GM21367 (cell line): ENCODE data around the gene TSC22D3.
A peak's percentile ranks its signal among the peaks of the same experiment; 100 is the strongest.

ENCODE experiments used
- ATAC-seq: cut with Tn5 transposase; IDR thresholded peaks from one replicate; pipeline ENCODE4 v1.9.1; 2021; ENCODE audit not compliant: unreplicated experiment

Gene TSC22D3

DNA sequence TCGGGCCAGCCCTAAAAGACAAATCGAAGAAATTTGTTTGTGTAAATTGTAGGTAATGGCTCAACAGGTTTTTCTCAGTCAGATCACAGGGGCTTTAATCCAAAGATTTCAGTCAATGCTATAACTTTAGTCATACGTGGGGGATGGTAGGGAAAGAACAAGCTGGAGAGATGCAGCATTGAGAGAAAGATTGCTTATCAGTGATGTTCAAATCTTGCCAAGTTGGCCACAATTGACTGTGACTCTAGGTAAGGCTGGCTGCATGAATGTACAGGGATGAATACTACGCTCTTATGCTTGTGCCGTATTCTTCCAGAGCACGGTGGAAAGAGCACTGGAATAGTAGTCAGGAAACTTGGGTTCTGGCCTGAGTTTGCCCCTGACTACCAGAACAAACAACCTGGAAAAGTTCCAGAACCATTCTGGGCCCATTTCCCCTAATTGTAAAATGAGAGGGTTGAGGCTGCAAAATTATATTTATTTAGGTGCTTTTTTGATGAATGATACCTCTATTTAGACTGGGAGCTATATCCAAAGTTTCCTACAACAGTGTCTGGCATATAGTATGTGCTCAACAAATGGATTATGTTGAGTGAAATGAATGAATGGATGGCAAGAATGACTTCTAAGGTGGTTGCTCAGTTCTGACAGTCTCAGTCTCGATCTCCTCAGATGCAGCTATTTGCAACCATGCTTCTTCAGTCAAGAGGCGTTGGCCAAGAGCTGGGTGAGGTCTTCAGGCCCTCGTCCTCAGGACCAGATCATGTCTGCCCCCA, 44.4 kb downstream of the TSC22D3 start:
- no peak for ATAC-seq

DNA sequence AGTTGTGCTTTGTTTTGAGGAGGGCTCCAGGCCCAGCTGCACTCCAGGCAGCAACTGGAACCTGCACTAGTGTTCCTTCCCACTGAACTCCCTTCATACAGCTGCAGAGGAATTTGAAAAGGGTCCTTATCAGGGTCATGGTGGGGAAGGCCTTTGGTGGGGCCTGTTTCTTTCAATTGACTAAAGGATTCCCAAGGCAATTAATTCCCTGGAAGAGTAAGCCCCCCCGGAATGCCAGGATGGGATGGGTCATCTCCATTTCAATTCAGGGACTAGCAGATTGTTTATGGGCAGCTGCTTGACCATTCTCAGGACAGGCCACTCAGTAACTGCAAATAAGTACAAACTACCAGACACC, 45.3 kb downstream of the TSC22D3 start:
- ATAC-seq, result no peak

DNA sequence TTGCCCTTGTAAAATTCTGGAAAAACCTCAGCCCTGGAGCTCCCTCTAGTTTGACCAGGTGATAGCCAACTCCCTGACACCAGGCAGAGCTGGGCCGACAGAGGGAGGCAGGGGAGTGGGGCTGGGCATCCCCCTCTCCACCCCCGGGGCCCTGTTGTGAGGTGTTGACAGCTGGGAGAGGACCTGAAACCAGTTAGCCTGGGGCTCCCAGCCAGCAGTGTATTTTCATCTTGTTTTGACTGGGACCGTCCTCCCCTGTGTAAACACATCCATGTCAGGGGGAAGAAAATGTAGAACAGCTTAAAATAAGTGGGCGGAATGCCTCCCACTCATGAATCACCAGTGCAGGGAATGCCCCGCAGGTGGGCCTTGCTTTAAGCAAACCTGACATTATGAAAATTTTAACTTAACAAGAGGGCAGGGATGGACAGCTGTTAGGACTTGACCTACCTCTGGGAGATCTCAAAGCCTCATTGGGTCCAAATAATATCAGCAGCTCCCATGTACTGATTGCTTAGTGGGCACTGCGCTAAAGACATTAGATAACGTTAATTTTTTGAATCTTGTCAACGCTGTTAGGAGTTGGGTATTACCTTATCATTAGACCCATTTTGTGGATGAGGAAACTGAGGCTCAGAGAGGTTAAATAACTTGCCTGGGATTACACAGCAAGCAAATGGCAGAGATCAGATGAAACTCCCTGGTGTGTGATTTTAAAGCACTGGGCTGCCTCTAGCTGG, 45.9 kb downstream of the TSC22D3 start:
- ATAC-seq, result peak; percentile 67

DNA sequence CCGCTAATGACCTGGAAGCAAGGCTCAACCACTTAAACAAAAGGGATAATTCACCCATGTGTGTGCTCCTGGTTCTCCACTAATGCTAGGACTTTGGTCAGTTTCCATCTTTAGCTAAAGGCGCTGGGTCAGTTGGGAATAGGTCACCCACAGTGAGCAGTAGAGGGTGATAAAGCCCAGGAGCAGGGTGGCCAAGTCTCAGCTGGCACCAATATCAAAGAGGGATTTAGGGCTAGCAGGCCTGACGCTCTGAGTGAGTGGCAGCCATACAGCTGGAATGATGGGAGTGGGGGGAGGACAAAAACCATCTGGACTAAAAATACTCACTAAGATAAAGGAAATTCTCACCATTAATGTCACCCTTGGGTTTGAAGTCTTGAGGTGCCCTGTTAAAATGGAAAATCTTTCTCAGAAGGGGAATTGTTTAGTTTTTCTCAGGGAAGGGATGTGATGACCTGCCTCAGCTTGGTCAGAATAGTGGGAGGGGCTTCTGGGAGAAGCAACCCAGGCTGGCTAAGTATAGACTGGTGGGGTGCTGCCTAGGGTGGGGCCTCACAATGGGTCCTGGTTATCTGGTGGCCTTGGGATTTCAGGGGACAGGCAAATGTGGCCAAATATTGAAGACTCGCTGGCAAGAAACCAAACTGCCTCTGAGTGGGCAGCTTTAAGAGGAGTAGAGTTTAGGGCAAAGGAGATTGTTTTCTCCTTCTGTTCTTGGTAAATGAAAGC, 47.1 kb downstream of the TSC22D3 start:
- ATAC-seq, result no peak

DNA sequence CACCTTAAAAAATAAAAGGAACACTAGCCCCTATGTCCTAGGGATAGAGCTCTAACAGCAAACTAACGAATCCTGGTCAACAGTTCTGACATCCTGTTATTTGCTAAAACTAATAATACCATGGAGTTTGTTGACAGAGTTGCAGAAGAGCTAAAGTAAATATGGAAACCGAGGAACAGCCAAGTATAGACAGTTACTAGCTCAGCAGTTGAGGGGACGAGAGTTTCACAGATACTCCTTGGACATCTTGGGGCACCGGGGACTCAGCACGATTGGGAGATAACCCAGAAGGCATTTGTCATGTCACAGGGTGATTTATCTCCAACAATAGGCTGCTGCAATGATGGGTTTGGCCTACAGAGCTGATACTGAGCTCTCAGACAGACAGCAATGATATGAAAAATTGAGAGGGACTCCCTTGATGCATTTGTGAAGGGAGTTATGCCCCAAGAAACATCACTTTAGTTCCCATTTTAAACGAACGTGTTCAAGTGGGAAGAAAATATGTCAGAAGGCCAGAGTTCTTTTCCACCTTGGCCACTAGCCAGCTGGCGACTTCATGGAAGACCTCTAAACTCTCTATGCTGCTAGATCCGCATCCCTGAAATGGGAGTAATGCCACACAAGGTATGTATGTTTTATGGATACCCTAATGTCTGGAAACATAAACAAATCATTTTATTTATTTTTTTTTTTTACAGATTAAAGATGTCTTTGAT, 48.6 kb downstream of the TSC22D3 start:
- no peak for ATAC-seq

DNA sequence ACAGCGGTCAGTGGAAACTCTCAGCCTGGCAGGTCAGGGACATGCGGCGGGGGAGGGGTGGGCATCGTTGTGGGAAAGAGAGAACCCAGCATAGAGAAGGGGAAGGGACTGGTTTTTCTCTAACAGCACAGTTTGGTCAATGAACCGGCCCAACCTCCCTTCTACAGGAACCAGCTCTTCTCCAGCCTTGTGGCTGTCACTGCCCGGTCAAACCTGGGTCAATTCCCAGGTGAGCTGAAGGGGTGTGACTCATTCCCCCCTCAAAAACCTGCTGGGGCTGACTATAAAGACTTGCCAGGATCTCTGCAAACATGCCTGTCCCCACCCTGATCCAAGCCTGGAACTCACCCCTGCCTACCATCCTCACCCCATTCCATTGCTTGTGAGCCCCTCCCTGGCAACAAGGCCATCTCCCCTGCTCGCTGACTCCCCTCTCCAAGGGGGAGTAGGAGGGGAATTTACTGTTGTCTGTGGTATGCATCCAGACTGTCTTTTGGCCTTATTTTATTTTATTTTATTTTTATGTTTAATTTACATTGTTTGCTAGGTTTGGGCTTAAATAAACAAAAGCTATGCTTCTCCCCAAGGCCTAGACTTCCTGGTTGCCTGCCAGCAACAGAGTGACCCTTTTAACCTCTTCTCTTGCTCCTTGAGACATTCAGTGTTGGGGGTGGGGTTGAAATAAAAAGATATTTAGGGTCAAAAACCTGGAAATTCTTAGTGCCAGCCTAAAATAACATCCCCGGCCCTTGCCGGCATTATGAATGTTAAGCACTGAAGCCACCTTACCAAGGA, 49.6 kb downstream of the TSC22D3 start:
- ATAC-seq, result no peak

DNA sequence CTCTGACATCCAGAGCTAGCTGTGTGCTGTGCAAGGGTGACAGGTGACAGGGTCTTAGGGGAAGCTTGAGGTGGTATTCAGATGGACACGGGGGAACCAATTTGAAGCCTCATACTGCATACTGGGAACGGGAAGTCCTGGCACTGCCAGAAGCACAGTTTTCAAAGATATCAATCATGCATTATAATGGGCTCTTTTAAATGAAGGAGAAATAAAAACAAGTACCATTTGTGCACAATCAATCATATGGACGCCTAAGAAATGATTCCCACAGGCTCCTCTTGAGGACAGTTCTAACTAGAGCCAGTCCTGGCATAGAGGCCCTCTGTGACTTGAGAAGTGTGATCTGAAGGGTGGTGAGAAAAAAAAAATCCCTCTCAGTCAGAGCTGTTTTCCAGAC, 50.9 kb downstream of the TSC22D3 start:
- no peak for ATAC-seq

DNA sequence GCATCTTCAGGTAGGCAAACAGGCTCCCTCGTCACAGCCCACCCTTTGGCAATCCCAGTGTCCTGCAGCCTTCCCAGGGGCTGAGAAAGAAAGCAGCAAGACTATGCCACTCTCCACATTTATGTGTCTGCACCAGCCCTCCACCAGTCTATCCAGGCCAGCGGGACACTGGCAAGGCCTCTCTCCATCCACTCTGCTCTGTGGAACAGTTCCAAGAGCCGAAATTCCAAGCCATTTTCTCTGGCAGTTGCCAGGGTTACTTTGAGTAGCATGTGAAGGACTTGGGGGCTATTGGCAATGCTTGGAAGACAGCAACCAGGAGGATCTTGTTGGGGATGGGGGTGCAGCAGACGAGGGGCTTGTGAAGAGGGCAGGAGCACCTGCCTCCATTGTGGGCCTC, 52.1 kb downstream of the TSC22D3 start:
- ATAC-seq, result no peak

DNA sequence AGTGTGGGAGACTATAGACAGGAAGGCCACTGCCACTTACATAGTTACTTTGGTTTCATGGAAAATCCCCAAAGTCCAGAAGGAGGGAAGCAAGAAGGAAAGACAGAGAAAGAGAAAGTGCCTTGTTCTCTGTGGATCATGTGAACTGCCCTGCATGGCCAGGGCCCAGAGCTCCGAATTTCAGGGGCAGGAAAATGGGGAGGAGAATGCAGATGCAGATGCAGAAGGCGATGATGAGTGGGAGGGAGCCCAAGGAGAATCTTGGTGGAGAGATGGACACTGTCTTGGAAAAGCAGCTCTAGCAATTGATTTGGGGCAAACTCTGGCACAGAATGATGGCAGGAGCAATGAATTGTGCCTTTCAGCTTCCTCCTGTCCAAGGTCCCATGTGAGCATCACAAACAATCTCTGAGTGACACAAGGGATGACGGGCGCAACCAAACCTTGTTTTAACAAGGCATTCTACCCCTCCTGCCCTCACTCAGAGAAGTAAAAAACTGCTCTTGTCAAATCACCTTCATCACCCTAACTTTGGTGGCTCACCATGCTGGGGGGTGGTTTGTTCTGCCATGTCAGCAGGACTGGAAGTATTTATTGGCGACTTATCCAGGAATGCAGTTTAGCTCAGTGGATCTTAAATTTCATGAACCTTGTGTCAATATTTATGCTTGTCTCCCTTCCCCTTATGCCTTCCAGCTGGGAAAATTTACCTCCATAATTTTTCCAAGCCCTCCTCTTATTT, 53.5 kb downstream of the TSC22D3 start:
- no peak for ATAC-seq

DNA sequence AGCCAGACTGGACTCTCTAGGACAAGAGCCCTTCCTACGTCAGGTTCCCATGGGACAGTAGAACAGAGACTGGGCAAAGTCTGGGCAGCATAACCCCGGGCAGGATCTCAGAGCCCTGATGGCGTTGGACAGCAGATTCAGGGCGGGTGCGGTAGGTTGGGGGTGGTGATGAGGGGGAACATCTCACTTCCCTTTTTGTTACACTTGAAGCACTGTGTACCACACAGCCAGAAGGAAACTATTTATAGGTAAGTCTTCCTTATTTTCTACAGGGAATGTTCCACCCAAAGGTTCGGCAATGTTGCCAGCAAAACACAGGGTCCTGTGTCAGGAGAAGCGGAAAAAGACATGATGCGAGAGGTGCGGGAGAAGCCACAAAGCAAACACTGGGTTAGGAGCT, 54.3 kb downstream of the TSC22D3 start:
- peak; percentile 47 for ATAC-seq

DNA sequence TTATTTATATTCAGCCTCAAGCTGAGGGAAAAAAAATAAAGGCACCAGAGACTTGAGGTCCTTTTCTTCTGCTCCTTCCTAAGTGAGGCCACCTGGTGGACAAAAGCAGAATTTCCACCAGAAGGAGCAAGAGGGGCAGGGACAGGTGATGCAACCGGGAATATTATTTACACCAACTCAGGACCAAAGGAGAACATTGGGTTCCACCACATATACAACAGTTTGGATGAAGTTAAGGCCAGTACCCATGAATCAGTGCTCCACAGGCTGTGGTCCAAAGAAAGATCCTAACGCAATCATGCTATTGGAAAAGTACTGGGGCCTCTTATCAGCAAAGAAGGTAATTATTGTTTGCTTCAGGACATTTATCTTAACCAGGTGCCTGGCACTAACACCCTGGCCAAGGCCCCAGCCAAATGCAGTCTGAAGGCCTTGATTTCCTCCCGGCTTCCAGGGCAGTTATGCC, 57.4 kb downstream of the TSC22D3 start:
- no peak for ATAC-seq

DNA sequence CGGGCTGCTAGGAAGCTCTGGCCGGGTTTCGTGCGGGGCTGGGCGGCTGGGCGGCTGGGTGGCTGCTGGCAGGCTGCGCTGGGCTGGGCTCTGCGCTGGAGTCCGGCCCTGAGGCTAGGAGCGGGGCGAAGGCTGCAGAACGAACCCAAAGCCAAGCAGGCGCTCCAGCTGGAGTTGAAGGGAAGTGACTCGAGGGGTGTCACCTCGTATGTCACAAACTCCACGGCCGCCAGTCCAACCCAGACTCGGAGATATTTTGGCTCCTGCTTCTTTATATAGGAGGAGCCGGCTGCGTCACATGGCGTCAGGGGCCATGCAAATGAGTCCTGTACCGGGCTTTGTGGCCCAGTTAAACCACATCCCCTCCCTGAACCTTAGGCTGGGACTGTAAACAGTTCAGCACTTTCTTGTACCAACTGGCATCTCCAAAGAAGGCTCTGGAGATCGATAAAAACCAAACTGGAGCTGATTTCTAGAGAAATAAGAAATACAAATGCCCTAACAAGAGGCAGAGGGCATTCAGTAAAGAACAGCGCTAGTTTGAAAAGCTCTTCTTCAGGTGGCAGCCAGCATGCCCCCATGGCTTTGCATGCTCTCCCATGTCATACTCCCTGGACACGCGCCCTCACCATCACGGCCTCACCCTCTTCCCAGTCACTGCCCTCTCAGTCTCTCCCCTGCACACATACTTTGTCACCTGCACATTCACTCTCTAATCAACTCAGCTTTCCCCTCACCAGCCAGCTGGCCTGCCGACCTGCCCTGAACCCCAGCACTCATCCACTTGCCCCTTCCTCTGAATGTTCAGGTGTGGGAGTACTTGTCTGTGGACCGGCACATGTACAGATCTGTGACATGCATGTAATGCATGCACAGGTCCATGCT, 58.5 kb downstream of the TSC22D3 start:
- peak; percentile 90 for ATAC-seq

DNA sequence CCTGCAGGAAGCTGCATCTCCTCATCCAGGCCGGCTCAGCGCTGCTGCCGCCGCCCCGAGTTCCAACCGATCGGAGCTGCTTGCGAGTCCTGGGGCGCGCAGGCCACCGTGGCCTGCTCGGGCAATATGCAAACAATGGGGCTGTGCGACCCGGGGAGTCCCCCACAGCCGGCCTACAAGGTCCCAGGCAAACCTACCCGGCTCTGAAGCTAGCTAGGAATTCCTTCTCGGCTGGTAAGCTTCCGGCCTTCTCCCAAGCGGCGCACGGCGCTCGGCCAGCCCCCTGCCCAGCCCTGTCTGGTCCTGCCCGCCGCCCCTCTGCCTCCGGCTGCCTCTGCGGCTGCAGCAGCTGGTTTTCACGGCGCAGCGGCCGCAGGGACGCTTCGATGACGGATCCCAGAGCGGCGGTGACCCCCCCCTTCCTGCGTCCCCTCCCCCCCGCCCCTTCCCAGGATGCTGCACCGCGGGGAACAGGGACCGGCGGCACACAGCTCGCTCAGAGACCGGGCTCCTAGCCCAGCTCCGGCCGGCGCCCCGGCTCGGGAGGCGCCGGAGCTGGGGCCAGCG, 59.4 kb downstream of the TSC22D3 start:
- ATAC-seq, result no peak

DNA sequence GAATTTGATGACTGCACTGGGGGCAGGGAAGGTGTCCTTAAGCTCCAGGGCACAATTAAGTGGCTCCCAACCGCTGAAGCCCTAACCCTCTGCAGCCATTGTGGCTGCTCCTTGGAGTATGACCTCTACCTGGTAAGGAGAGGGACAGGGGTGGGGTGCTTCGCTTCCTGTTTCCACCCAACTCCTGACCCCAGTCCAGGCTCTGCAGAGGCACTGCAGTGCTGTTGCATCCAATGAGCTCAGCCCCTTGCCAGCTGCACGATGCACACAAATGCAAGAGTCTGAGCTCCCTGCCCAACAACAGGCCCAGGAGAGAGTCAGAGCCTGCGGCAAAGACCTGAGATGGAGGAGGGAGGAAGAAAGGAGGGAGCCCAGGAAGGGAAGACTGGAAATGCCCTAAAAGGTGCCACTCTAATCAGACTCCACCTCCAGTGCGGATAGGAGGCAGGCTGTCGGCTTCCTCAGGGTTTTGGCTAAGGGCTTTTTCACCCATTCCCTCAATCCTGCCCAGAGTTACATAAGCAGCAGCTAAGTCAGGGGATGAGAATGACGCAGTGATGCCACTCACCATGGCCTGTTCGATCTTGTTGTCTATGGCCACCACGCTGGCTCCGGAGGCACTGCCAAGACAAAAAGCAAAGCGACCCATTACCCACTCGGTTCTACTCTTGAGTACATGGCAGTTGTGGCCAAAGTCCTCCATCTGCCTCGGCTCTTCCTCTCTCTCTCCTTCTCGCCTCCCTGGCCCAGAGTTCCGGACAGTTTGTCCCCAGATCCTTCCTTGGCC, 60.1 kb downstream of the TSC22D3 start:
- no peak for ATAC-seq

DNA sequence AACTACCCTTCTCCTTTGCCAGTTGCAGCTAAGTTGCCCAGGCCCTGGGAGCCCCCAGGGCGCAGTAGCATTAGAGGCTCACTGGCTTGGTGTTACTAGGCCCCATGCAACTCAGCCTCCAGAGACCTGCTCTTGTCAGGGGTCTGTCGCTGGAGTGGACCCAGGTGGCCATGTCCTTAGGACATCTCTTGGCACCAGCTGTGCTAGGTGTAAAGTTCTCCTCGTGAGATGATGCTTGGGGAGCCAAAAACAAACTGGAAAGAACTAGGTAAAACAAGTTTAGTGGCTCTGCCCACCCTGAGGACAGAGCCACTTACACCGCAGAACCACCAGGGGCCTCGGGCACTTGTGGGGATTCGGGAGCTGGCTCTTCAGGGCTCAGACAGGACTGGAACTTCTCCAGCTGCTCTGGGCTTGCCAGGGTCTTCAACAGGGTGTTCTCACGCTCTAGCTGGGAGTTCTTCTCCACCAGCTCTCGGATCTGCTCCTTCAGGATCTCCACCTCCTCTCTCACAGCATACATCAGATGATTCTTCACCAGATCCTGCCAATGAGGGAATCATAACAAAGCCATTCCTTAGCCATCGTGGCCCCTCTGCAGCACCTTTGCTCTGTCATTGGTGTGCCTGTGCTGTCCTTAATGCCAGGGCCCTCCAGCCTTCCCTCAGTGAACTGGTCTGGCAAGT, 61.2 kb downstream of the TSC22D3 start:
- no peak for ATAC-seq

DNA sequence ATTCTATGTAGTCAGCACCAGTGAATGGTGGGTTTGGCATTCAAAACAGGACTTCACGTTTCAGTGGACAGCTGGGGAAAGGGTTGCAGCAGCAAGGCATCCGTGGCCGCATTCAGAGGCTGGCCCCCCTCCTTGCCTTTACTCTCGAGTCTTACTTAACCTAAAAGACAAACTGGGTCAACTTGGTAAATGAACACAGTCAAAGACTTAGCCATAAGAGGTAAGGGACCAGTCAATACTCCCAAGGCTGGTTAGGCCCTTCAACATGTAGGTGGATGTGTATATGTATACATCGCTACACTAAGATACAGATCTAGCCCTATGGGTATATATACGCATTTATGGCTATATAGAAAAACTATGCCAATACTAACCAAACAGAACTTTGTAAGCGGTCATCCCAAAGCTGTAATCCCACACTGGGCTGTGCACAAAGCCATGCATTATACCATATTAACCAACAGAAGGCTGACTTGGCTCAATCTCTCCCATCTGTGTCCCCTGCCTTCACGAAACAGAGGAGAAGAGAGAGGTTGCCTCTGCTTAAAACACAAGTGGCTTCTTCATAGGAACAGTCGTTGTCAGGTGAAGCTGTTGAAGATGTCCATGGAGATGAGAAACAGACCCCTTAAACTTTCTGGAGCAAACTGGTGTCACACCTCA, 61.9 kb downstream of the TSC22D3 start:
- no peak for ATAC-seq

DNA sequence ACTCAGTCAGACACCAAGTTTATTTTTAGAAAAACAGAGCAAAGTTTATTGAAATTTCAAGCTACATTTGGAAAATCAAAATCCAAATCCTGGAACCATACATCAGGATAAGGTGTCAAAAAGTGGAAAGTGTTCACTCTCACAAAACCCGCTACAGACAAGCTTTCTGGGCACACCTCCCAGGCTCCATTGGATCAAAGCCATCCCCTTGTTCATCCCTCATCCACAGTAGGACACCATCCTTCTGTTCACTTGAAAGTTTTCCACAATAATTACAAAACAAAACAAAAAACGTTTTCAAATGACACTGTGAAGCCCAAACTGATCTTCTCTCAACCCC, 62.4 kb downstream of the TSC22D3 start:
- no peak for ATAC-seq
